ENCODE data around the gene TRAPPC12.

DNA sequence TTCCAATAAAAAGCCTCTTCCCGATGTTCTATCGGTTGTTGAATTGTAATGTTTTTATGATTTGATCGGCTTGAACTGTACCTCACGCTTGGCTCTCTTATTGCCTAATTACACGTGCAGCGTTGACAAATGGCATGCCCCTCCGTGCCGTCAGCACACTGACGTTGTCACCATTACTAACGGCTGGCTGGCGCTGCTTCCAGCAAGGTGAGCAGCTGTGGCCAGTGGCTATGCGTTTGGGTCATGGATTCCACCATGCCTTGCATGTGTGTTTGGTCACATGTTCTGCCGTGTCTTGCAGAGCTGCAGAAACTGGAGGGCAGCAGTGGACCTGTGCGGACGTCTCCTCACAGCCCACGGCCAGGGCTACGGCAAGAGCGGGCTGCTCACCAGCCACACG lies 42.1 kb downstream of the TRAPPC12 start:
- TF ChIP-seq, protein P1, sequence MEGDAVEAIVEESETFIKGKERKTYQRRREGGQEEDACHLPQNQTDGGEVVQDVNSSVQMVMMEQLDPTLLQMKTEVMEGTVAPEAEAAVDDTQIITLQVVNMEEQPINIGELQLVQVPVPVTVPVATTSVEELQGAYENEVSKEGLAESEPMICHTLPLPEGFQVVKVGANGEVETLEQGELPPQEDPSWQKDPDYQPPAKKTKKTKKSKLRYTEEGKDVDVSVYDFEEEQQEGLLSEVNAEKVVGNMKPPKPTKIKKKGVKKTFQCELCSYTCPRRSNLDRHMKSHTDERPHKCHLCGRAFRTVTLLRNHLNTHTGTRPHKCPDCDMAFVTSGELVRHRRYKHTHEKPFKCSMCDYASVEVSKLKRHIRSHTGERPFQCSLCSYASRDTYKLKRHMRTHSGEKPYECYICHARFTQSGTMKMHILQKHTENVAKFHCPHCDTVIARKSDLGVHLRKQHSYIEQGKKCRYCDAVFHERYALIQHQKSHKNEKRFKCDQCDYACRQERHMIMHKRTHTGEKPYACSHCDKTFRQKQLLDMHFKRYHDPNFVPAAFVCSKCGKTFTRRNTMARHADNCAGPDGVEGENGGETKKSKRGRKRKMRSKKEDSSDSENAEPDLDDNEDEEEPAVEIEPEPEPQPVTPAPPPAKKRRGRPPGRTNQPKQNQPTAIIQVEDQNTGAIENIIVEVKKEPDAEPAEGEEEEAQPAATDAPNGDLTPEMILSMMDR (IDR thresholded peaks at IDR 0.05) = no peak
- no peak for TF ChIP-seq POLR2A (IDR thresholded peaks at IDR 0.05)
